DMS53 treated with DMSO at 0.1 percent for 48 hours (cell line): ENCODE measurements around the gene NDUFS3.

Source experiments
- DNase-seq: peaks from one replicate; lab custom pipeline; 2025; ENCODE audit not compliant: unreplicated experiment; lab: John Stamatoyannopoulos, UW

The NDUFS3 gene

DNA sequence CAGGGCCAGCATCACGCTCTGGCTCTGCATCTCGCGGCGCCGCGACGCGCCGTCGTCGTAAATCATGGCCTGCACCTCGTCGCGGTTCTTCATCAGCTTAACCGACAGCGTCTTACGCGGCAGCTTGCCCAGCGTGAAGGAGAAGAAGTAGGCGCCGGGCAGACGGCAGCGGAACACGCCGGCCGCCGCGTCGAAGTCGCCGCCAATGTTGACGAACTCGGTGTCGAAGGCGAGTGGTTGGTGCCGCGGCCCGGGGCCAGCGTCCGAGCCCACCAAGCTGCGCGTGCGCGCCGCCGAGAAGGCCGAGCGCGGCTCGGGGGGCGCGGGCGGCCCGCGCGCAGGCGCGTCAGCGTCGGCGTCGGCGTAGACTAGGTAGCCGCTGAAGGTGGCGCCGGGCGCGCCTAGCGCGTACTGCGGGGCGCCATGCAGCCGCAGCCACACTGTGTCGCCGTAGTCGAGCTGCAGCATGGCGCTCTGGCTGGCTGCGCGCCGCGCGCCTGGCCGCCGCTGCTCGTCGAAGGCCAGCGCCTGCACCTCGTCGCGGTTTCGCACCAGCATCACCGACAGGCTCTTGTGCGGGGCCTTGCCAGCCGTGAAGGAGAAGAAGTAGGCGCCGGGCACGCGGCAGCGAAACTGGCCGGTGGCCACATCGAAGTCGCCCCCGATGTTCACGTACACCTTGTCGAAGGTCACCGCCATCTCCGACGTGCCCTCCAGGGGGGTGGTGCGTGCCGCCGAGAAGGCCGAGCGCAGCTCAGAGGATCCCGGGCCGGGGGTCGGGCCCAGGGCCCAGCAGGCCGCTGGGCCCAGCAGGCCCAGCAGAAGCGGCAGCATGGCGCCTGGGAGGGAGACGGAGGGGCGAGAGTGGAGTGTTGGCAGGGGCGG lies 11.3 kb downstream of the NDUFS3 start:
- DNase-seq, result no peak

DNA sequence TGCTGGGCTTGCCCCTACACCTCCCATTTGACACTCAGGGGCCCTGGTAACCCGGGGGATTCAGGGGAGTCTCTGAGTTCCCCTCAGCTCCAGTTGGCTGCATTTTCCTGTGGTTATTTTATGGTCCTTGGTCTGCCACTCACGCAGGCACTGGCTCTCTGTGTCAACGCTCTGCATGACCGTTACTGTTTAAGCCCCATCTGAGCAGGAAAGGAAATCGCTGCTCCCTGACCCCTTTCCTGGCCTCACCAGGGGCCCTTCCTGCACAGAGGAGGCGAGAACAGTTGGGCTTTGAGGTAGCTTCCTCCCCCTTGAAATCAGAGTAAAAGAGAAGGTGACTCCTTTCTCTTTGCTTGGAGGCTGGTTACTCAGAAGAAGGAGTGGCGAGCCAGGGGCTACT lies 12.9 kb downstream of the NDUFS3 start:
- no peak for DNase-seq

DNA sequence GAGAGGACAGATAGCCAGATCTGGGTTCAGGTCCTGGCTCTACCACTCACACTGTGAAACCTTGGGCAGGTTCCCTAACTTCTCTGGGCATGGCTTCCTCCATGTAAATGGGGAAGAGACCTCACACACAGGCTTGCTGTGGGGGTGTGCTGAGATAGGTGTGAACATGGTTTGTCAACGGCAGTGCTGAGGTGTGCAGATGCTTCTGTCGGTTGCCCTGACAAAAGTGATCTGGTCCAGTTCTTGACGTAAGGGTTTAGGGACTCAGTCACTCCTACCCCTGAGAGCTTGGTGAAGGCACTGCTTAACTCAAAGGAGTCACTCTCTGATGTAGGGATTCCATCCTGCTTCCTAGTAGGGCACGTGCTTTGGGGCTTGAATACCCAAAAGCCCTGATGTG lies 13.4 kb downstream of the NDUFS3 start:
- DNase-seq, result no peak

DNA sequence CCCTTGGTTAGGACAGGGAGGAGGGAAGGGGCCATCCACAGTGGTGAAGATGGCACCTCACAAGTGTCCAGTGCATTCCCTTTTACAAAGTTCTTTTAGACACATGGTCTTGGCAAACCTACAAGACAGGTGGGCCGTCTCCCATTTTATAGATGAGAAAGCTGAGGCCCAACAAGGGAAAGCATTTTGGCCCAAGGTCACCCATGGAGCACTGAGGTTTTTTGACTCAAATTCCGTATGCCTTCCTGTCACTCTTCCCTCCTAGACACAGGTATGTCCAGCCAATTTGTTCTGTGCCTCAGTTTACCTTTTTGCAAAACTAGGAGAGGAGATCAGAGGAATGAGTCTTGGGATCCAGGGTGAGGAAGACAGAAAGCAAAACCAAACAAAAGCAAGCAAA lies 14.1 kb downstream of the NDUFS3 start:
- no peak for DNase-seq

DNA sequence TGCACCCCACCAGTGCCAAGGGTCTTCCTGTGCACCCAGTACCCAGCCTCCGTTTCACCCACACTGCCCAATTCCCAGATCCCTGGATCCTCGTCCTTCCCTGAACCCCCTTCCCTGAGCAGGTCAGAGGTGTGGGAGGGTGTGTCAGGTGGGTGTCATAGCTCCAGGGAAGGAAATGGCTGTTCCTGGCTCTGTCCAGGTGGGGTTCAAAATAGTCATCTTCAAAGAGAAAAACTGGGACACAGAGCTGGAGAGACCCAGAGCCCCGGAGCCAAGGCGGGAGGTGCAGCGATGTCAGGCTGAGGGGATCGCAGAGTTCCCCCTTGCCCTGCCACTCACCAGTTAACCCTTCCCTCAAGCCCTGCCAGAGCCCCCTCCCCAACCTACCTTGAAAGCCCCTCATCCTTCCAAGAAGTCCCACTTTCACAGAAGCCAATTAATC lies 14.6 kb downstream of the NDUFS3 start:
- no peak for DNase-seq

DNA sequence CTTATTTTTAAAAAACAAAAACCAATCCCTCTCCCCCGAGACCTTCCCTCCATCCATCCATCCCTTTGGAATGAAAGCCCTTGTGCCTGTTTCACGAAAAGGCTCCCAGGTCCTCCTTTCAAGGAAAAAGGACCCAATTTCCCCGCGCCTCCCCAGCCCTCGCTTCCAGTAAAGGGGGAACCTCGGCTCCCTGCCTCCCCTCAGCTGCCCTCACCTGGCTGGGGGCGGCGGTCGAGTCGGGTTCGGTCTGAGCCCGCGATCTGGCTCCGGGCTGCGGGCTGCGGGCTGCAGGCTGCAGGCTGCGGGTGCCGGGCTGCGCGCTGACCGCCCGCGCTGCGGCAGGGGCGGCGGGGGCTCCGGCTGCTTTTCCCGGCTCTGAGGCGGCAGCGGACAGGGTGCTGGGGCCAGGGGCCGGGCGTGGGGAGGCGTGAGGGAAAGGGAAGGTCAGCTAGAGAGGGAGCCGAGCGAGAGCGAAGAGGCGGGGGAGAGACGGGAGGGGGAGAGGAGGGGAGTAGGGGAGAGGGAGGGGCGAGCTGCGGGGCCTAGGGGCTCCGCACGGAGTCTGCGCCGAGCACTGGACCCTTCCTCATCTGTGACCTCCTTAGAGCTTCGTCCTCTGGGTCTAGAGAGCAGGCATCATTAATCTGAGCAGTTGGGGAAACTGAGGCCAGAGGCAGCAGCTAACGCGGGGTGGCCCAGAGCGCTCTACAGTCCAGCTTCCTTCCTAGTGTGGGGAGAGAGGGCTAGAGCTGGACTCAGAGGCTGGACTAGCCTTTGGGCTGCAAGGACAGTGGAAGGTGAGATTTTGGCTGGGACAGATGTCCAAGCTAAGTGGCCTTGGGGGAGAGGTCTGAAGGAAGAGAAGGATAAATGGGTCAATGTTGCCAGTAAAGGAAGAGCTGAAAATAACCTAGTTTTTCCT lies 15.3 kb downstream of the NDUFS3 start, which contains the start of gene C1QTNF4:
TSS of gene C1QTNF4 (minus strand) at position 478 of the 922 bp plus-strand sequence. CDS start 3,601 bp downstream, outside the sequence.
- DNase-seq, result no peak

DNA sequence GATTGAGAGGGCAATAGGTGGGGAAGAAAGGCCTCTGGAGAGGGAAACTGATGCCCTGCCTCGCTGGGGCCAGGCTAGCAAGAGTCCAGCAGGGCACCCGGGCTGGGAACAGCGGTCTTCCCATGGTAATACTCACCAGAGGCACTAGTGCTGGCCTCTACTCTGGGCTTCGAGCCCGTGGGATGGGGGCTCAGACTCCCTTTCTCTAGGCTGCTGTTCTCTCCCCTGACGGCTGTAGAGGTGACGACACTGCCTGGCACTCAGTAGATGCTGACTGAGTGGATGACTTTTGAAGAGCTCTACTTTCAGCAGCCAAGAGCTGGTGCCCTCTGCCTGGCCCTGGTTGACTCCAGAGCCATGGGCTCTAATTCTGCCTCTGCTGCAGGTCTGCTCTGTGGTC lies 16.2 kb downstream of the NDUFS3 start:
- DNase-seq, result no peak

DNA sequence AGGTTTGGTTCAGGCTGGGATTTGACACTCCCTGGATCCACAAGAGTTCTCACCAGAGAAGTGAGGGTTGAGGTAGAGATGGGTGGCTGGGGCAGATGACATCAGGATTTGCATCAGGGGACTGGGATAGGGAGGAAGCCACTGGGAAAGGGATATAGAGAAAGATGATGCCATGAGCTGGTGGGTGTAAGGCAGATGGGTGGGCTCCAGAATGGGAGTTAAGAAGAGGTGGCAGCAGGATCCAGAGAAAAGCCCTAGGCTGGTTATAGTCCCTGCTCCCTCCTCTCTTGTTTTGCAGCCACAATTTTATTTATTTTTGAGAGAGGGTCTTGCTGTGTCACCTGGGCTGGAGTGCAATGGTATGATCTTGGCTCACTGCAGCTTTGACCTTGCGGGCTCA lies 17.1 kb downstream of the NDUFS3 start:
- DNase-seq, result no peak

DNA sequence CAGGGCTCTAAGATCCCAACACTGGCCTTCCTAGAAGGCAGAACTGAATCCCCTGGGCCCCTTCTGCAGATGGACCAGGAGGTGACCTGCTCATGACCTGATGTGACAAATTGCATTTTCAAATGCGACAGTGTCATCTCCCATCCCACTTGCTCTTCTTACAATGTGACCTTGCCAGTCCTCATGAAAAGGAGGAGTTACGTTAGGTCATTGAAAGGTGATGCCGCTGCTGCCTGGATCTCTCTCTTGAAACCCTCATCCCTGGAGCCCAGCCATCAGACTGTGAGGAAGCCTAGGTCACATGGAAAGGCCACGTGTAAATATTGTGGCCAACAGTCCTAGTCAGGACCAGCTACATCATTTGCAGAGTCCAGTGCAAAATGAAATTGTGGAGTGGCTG lies 21.0 kb downstream of the NDUFS3 start:
- no peak for DNase-seq

DNA sequence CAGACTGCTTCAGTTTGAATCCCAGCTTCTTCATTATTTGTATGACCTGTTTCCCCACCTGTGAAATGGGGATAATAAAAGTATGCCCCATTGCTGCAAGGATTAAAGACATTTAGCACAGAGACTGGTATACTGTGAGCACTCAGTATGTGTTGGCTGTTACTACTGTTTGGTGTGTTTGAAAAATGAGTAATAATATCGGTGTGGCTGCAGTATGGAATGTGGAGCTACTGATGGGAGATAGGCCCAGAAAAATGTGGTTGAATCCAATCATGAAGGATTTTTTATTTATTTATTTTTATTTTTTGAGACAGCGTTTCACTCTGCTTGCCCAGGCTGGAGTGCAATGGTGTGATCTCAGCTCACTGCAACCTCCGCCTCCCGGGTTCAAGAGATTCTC lies 24.4 kb downstream of the NDUFS3 start:
- DNase-seq, result no peak

DNA sequence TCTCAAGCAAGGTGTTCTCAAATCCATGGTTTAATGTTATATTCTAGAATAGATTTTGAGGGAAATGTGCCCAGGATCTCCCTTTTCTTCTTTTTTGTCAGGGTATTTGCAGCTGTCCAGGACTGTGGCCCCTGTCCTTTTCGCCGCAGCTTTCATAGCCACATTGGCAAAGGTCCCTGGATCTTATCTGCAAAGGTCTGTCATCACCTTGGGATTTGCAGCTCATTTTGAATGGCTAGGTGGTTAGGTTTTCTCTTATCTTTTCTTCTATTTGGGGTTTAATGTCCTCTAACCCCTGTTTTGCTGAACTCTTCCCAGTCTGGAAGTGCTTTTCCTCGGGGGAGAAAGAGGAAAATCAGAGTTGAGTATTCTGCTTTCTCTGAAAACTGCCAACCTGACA lies 27.0 kb downstream of the NDUFS3 start:
- DNase-seq, result no peak

DNA sequence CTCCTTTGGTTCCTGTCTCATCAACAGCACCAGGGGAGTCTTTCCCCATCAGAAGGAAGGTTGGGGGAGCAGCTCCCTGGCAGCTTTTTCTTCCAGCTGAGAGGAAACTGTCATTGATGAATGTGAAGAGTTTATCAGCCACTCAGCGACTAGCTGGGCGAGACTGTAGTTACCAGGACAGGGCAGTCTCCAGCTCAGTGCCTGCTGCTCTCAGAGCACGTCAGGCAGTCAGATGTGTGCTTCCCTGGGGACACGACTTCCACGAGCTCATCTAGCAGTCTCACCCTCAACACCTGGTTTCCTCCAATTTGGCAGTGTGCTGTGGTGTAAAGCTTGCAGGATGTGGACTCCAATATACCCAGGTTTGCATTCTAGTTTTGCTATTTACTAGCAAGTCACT lies 27.9 kb downstream of the NDUFS3 start:
- no peak for DNase-seq

DNA sequence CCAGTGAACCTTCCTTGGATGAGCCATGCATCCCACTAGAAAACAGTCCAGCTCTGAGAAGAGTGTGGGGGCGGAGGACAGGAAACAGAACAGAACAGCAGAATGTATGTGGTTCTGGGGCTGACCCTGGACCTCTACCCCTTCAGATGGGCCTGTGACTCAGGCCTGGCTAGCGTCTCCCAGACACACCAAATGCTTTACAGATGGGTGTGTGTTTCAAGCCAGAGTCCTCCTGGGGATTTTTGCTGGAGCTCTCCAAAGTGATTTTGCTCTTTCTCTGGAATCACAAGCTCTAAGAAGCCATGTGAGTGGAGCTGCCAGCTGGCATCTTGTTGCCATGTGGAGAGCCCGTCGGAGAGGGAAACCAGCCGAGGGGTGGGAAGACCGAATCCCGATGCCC lies 28.5 kb downstream of the NDUFS3 start:
- DNase-seq, result no peak

DNA sequence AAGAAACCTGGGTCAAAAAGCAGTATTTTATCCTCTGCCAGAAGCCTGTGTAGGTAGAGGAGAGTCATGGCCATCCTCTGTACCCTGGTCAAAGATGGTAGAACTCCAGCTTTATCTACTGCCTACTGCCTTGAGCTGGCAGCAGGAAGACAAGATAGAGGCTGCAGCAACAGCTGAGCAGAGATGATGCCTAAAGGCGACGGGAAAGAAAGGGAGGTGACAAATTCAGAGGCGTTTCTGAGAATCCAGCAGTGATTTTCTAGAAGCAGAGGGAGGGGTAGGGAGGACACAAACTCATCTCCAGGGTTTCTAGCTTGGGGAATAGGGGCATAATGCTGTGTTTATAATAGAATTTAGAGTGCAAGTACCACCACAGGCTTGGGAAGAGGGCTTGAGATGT lies 30.8 kb downstream of the NDUFS3 start:
- no peak for DNase-seq

DNA sequence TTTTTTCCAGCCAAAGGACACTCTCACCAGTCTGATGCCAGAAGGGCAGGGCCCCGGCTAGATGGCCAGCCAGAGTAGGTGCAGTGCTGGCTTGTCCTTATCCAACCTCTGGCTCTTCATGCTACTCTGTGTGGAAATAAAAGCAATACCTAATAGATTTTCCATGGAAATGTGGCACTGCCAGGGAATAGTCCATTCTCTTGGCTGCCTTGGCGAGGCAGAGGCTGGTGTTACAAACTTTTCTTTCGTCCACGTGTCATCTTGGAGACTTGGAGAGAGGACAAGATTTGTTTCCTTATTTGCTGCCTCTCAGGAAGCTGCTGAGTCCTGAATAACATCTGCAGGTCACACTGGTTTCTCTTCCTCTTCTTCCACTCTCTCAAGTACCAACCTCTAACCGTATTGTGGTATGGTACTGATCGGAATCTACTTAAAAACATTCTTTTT lies 32.5 kb downstream of the NDUFS3 start:
- no peak for DNase-seq

DNA sequence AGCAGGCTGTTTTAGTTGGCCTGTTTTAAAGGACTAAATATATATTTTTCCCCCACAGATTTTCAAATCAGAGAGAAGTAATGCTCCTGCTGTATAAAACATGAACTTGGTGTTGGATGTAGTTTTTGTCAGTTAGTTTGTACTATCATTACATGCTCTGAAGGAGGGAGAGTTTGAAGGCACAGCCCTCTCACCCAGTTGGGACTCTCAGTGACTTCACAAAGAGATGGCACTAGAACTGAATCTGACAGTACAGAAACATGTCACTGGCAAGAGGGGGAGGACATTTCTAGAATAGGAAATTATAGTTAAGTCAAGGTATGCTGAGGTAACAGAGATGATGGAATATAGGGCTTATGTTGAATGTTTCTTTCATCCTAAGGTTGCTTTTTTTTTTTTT lies 36.4 kb downstream of the NDUFS3 start:
- no peak for DNase-seq

DNA sequence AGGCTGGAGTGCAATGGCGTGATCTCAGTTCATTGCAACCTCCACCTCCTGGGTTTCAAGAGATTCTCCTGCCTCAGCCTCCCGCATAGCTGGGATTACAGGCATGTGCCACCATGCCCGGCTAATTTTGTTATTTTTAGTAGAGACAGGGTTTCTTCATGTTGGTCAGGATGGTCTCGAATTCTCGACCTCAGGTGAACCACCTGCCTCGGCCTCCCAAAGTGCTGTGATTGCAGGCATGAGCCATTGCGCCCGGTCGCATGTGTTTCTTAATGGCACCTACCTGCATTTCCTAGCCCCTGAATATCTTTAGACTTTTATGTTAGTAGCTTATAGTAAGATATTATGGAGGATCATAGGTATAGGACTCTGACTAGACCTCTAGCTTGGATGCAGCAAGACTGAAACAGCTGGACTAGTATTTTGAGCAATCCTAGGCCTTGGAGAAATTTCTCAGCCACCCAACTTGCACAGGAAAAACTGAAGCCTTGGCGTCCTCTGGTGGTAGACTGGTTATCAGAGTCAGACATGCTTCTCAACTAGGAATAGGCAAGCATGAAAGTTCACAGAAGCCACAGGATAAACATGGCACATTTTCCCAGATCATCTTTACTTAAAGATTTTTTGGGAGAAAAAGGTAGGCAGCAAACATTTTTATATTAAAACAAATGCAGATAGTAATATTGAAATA lies 38.0 kb downstream of the NDUFS3 start:
- no peak for DNase-seq

DNA sequence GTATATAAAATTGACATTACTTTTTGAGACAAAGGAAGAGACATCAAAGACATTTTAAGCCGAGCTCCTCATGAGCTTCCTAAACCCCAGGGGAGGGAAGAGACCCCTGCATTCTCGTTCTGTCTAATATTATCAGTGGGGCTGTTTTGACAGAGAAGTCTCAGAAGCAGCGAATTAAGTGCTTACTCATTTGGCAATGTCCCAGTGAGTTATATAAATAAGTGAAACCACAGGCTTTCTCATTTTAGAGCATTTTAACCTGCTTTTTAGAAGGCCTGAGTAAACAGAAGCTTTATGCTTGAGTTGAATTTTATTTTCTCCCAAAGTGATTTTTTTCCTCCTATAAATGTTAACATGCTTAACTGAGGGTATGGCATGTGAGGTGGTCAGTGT lies 38.5 kb downstream of the NDUFS3 start:
- DNase-seq, result no peak

DNA sequence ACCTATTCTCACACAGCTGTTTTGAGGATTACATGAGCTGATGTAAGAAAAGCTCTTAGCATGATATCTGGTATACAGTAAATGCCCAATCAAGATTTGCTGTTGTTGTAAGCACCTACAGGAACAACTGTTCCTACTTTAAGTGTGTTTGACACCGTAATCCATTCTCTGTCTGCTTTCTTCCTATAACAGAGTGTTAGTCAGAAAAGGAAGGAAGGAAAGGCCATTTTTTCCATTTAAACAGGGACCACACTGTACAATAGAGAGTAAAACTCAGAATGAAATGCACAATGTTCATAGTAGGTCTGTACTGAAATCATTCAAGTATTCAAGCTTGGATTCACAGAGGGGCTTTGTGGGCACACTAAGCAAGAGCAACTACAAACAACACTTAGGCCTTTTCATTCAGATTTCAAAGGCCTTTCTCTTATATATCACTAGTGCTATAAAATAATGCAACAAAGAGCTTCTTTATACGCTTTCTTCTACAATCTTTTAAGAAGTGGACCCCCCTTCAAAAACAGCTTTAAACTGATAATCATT lies 42.0 kb downstream of the NDUFS3 start:
- no peak for DNase-seq

DNA sequence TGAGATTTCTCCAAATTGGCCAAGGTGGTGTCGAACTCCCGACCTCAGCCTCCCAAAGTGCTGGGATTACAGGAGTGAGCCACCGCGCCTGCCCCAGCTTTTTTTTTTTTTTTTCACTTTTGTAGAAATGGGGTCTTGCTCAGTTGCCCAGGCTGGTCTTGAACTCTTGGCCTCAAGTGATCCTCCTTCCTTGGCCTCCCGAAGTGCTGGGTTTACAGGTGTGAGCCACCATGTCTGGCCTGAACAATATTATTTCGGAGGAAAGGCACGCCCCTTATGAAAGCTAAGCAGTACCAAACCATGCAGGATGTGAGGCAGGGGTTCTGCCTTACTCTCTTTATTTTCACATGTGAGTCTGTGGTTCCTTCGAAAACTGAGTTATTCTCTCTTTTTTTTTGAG lies 47.4 kb downstream of the NDUFS3 start:
- DNase-seq, result no peak

DNA sequence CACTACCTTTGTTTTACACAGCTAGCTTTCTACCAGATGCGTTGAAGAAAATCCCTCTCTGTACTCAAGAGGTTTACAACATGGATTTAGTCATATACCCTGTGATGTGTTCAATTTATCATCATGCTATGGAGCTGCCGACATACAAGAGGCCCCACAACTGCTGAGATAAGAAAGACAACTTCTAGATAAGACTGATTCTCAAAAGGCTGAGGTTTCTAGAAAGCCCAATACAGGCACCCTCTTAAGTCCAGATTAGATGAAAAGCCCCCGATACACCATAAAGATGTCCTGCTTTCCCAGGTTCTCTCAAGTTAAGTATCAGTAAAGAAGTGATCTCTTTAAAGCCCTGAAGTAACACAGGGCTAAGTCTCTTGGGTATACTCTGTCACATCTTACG lies 49.2 kb downstream of the NDUFS3 start:
- DNase-seq, result no peak
